Gastroesophageal sphincter (tissue), 3 donors: ENCODE measurements around the gene MARCHF5.

Experiments
- EP300 ChIP-seq: sonication (generic); formaldehyde crosslinking; IDR thresholded peaks from one replicate; pipeline ENCODE4 v1.6.1; 2017; ENCODE audit warnings: antibody characterized with exemption, mild to moderate bottlenecking
- TF ChIP-seq, protein P1 (sequence below), 4 experiments: fragments of 200-600 bp in 2 of 4; fragments of 450-650 bp in 2 of 4; sonication (generic) in 1 of 4; IDR thresholded peaks; one replicate each; pipeline ENCODE4 v1.5.1; 2017 to 2019; ENCODE audit warnings: antibody characterized with exemption in 4 of 4, mild to moderate bottlenecking in 2 of 4, moderate library complexity in 2 of 4

- TF ChIP-seq EP300 = no peak
- TF ChIP-seq, protein P1, sequence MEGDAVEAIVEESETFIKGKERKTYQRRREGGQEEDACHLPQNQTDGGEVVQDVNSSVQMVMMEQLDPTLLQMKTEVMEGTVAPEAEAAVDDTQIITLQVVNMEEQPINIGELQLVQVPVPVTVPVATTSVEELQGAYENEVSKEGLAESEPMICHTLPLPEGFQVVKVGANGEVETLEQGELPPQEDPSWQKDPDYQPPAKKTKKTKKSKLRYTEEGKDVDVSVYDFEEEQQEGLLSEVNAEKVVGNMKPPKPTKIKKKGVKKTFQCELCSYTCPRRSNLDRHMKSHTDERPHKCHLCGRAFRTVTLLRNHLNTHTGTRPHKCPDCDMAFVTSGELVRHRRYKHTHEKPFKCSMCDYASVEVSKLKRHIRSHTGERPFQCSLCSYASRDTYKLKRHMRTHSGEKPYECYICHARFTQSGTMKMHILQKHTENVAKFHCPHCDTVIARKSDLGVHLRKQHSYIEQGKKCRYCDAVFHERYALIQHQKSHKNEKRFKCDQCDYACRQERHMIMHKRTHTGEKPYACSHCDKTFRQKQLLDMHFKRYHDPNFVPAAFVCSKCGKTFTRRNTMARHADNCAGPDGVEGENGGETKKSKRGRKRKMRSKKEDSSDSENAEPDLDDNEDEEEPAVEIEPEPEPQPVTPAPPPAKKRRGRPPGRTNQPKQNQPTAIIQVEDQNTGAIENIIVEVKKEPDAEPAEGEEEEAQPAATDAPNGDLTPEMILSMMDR (IDR thresholded peaks at IDR 0.05) = no peak
These were observed 94.9 kb downstream of the MARCHF5 start for GRCh38 chr10:92385831-92386230.
